Subcutaneous abdominal adipose tissue (tissue), 5 donors: ENCODE results near the gene NFIX.

Source experiments
- H3K27ac ChIP-seq: one replicate; pipeline ENCODE4 v1.7.0; 2013; ENCODE audit warnings: low read depth, mild to moderate bottlenecking, inconsistent platforms, low read length, moderate library complexity
- H3K27me3 ChIP-seq, 5 donors: one replicate each; pipeline ENCODE4 v1.7.0; 2013; ENCODE audit warnings: low read length in 5 of 5, inconsistent platforms in 1 of 5; ENCODE audit not compliant: control insufficient read depth in 5 of 5, insufficient read depth in 4 of 5
- H3K36me3 ChIP-seq, 5 donors: one replicate each; pipeline ENCODE4 v1.7.0; 2013; ENCODE audit warnings: low read length in 5 of 5; ENCODE audit not compliant: control insufficient read depth in 5 of 5, insufficient read depth in 5 of 5
- H3K4me1 ChIP-seq, 5 donors: one replicate each; pipeline ENCODE4 v1.7.0; 2013; ENCODE audit warnings: low read length in 5 of 5, mild to moderate bottlenecking in 3 of 5, moderate library complexity in 1 of 5; ENCODE audit not compliant: control insufficient read depth in 5 of 5, insufficient read depth in 5 of 5
- H3K4me3 ChIP-seq, 5 donors: one replicate each; pipeline ENCODE4 v1.7.0; 2013; ENCODE audit warnings: low read length in 5 of 5, low read depth in 1 of 5
- H3K9ac ChIP-seq, 5 donors: one replicate each; pipeline ENCODE4 v1.7.0; 2013; ENCODE audit warnings: low read length in 5 of 5, mild to moderate bottlenecking in 4 of 5, moderate library complexity in 3 of 5
- H3K9me3 ChIP-seq, 5 donors: one replicate each; pipeline ENCODE4 v1.7.0; 2013; ENCODE audit warnings: low read length in 5 of 5; ENCODE audit not compliant: control insufficient read depth in 5 of 5
- donor health status: healthy.
- donor health status: healthy.
- donor health status: healthy.
- donor health status: healthy.
- donor health status: healthy.

The NFIX gene

GRCh38 chr19:13033819-13034611 lies 38.7 kb downstream of the NFIX start:
- H3K27ac ChIP-seq = peak overlapping the region; percentile 99
- H3K9ac ChIP-seq = peak overlapping the region in 3 of 5 donors; percentile 22 to 88 (median 62)
- H3K27me3 ChIP-seq = no peaks in the 10 kb centered on the region
- H3K9me3 ChIP-seq = no peaks in the 10 kb centered on the region
- H3K4me1 ChIP-seq = peaks cover 30 to 100% (median 94%) of the 10 kb centered on the region in 5 donors
- peaks cover 0 to 6% (median 4%) of the 10 kb centered on the region in 5 donors for H3K36me3 ChIP-seq
- H3K4me3 ChIP-seq = peak overlapping the region in 1 of 5 donors; percentile 7

- Histone ChIP-seq H3K9me3 (no peaks in the 10 kb centered on the region), H3K9ac (peak overlapping the region in 2 of 5 donors; percentile 11 to 62), H3K4me1 (peaks cover 30 to 100% (median 95%) of the 10 kb centered on the region in 5 donors), H3K27me3 (no peaks in the 10 kb centered on the region), H3K36me3 (peaks cover 0 to 5% (median 3%) of the 10 kb centered on the region in 5 donors), H3K4me3 (no peak overlapping the region), H3K27ac (peak overlapping the region; percentile 99)
Measured at GRCh38 chr19:13034636-13035035, 39.4 kb downstream of the NFIX start.

- Histone ChIP-seq H3K9ac (peak overlapping the region in 2 of 5 donors; percentile 38 to 43), H3K9me3 (no peaks in the 10 kb centered on the region), H3K27ac (peak overlapping the region; percentile 99), H3K4me1 (peaks cover 37 to 100% (median 97%) of the 10 kb centered on the region in 5 donors), H3K27me3 (no peaks in the 10 kb centered on the region), H3K36me3 (peaks cover 0 to 5% (median 0%) of the 10 kb centered on the region in 5 donors), H3K4me3 (no peak overlapping the region)
Measured at GRCh38 chr19:13035820-13036365, 40.6 kb downstream of the NFIX start.

- peak overlapping the region; percentile 99 for H3K27ac ChIP-seq
- H3K9me3 ChIP-seq = no peaks in the 10 kb centered on the region
- H3K4me3 ChIP-seq = peak overlapping the region in 1 of 5 donors; percentile 45
- H3K4me1 ChIP-seq = peaks cover 34 to 99% (median 95%) of the 10 kb centered on the region in 5 donors
- H3K27me3 ChIP-seq = no peaks in the 10 kb centered on the region
- H3K36me3 ChIP-seq = peaks cover 0 to 5% (median 0%) of the 10 kb centered on the region in 5 donors
- H3K9ac ChIP-seq = peak overlapping the region in 3 of 5 donors; percentile 33 to 43 (median 38)
Measured at GRCh38 chr19:13036366-13036976, 41.2 kb downstream of the NFIX start.

- peak overlapping the region in 1 of 5 donors; percentile 45 for H3K4me3 ChIP-seq
- peaks cover 34 to 94% (median 91%) of the 10 kb centered on the region in 5 donors for H3K4me1 ChIP-seq
- H3K36me3 ChIP-seq = peaks cover 0 to 3% (median 0%) of the 10 kb centered on the region in 5 donors
- no peaks in the 10 kb centered on the region for H3K9me3 ChIP-seq
- H3K27me3 ChIP-seq = no peaks in the 10 kb centered on the region
- H3K27ac ChIP-seq = peak overlapping the region; percentile 99
- peak overlapping the region in 2 of 5 donors; percentile 19 to 33 for H3K9ac ChIP-seq
Measured at GRCh38 chr19:13037161-13037560, 41.9 kb downstream of the NFIX start.

GRCh38 chr19:13037731-13038130 lies 42.5 kb downstream of the NFIX start:
- Histone ChIP-seq H3K4me1 (peaks cover 32 to 94% (median 91%) of the 10 kb centered on the region in 5 donors), H3K27me3 (no peaks in the 10 kb centered on the region), H3K9me3 (no peaks in the 10 kb centered on the region), H3K27ac (peak overlapping the region; percentile 99), H3K4me3 (no peak overlapping the region), H3K36me3 (peaks cover 0 to 2% (median 0%) of the 10 kb centered on the region in 5 donors), H3K9ac (peak overlapping the region in 2 of 5 donors; percentile 23 to 27)

- H3K4me3 ChIP-seq = no peak overlapping the region
- H3K36me3 ChIP-seq = peaks cover 0 to 2% (median 0%) of the 10 kb centered on the region in 5 donors
- peaks cover 31 to 94% (median 89%) of the 10 kb centered on the region in 5 donors for H3K4me1 ChIP-seq
- peak overlapping the region in 2 of 5 donors; percentile 27 to 73 for H3K9ac ChIP-seq
- H3K27me3 ChIP-seq = no peaks in the 10 kb centered on the region
- no peaks in the 10 kb centered on the region for H3K9me3 ChIP-seq
- peak overlapping the region; percentile 99 for H3K27ac ChIP-seq
Measured at GRCh38 chr19:13038306-13039210, 43.3 kb downstream of the NFIX start.

GRCh38 chr19:13039211-13039789 lies 44.0 kb downstream of the NFIX start:
- H3K27me3 ChIP-seq = no peaks in the 10 kb centered on the region
- peaks cover 0 to 2% (median 0%) of the 10 kb centered on the region in 5 donors for H3K36me3 ChIP-seq
- peak overlapping the region in 1 of 5 donors; percentile 39 for H3K9ac ChIP-seq
- no peaks in the 10 kb centered on the region for H3K9me3 ChIP-seq
- peaks cover 29 to 94% (median 84%) of the 10 kb centered on the region in 5 donors for H3K4me1 ChIP-seq
- peak overlapping the region in 1 of 5 donors; percentile 41 for H3K4me3 ChIP-seq
- H3K27ac ChIP-seq = peak overlapping the region; percentile 99
